H1 (cell line): ENCODE measurements around the gene ZNF555. TPM values are rescaled to one million over a fixed set of nuclear protein-coding genes. Genes with fewer than 3 reads are reported as not detected.

Experiments used
- ATF3 ChIP-seq: IDR thresholded peaks from 2 replicates; pipeline ENCODE4 v1.6.1; 2011; ENCODE audit warnings: low read depth, mild to moderate bottlenecking, low read length; ENCODE audit not compliant: insufficient read depth
- KDM4A ChIP-seq: IDR thresholded peaks from one replicate; pipeline ENCODE4 v1.7.1; 2012; ENCODE audit warnings: low read depth, mild to moderate bottlenecking, moderate library complexity, low read length, inconsistent platforms; ENCODE audit not compliant: severe bottlenecking
- KDM5A ChIP-seq: fragments of 200-600 bp; IDR thresholded peaks from 2 replicates; pipeline ENCODE4 v1.7.1; 2012; ENCODE audit warnings: mild to moderate bottlenecking, low read length, inconsistent platforms, mixed read lengths
- PHF8 ChIP-seq: fragments of 200-600 bp; sonication (generic); conservative IDR thresholded peaks from 2 replicates; pipeline ENCODE4 v1.7.1; 2012; ENCODE audit warnings: low read depth, mild to moderate bottlenecking, inconsistent platforms, low read length, moderate library complexity
- polyA plus RNA-seq, 7 experiments: library from polyadenylated mRNA; depleted of rRNA in 3 of 7; stranded (reverse) in 5 of 7; unstranded in 2 of 7; fragments of >200 nt in 5 of 7; fragments of 200-250 nt in 2 of 7; gene quantifications; 1 replicate in 5 of 7; 2 replicates in 1 of 7; 4 replicates in 1 of 7; pipeline versions ENCODE4 v1.2.1 to v1.2.3, GENCODE V29; 2011 to 2013; ENCODE audit warnings: missing spikeins in 2 of 7, mixed read lengths in 2 of 7
- total RNA-seq: library from RNA; stranded (reverse); fragmentation: NEBNext Ultra II Directional; extraction: Animal tissue kit (Norgen Biotek cat#: 25700); gene quantifications from 2 replicates; pipeline ENCODE4 v1.2.1, GENCODE V29; 2021

Gene ZNF555
- total and polyA plus RNA-seq, 2 of the 8 experiments (the other 6 are each of a cell fraction or from before 2014, with no cell fraction given) = 1.6 to 5.7 TPM

DNA sequence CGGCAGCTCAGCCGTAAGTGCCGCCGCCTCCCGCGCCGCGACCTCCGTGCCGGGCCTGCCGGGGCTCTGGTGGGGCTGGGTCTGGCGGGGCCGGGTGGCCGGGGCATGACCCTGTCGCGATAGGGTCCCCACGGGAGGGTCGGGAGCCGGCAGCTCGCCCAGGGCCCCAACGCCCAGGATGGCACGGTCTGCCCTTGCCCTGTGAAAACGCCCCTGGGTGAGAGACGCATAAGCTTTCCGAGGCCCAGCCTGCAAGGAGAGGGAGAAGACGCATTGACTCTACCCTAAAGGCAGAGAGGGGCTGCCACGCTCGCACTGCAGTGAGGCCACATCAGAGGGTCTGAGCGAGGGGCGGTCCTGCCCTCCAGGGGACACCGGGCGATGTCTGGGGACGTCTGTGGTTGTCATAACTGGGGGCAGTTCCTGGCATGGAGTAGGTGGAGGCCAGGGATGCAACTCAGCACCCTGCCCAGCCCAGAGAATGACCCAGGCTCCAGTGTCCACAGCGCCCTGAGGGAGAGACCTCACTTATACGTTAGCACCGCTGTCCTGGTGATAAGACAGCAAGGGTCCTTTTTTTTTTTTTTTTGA, 21.1 kb upstream of the ZNF555 start (continued):
- TF ChIP-seq ATF3 = no peak
- TF ChIP-seq KDM5A = no peak
- TF ChIP-seq PHF8 = no peak; the same call in none of the 2 replicates
- TF ChIP-seq KDM4A = peak; percentile 64
- TF ChIP-seq, all 59 proteins: peak for 2
